ENCODE results near the gene NMT2.

DNA sequence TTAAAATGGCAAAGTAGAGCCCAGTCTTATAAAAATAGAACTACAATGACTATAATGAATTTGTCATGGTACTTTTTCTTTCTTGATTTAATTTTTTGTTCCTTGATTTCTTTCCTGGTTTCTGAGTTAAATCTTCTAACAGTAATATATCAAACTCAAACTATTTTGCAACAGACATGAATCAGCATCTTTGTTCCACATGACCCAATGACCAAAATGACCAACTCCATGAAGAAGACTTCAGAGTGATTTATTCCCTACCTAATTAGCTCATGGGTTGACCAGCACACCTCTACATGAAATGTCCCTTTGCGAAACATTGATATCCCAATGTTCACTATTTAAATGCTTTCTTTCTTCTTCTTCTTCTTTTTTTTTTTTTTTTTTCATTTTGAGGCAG lies 30.9 kb downstream of the NMT2 start:
- TF ChIP-seq CTCF (IDR thresholded peaks at IDR 0.05; ENCODE audit: low read length) (no peak), EZH2 (optimal IDR thresholded peaks at IDR 0.05; ENCODE audit: low read depth, low read length) (no peak)

Measured in MM.1S (cell line).